ENCODE results near the gene UXT. TPM values are rescaled to one million over a fixed set of nuclear protein-coding genes. Genes with fewer than 3 reads are reported as not detected.
"Not testable (repeated sequence)": the region's sequence is repeated elsewhere in the genome, so short reads cannot be mapped to it uniquely, and the experiment has no call there.

Gene UXT
- total RNA-seq, 1 experiment from 2014 or later = 155 TPM

DNA sequence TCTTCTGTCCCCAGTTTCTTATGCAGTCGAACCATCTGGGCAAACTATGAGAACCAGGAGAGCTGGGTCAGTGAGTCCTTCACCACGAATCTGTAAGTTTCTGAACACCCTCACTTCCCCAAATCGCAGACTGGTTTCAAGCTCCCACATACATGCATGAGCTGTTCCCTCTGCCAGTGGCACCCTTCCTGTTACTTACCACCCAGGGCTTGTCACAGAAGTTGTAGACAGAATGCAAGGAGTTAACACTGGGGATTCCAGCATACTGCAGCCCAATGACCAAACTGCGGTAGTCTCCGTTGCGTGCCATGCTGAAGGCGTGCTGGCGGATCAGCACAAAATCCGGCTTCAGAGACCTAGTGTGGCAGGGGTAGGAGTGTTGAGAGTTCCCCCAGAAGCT lies 54.0 kb downstream of the UXT start:
- H3K9me3 ChIP-seq = no peaks in the 10 kb centered on the region
- H3K4me3 ChIP-seq = no peak overlapping the region
- no peak for DNase-seq
- no peaks in the 10 kb centered on the region for H3K36me3 ChIP-seq
- no peaks in the 10 kb centered on the region for H3K27me3 ChIP-seq

DNA sequence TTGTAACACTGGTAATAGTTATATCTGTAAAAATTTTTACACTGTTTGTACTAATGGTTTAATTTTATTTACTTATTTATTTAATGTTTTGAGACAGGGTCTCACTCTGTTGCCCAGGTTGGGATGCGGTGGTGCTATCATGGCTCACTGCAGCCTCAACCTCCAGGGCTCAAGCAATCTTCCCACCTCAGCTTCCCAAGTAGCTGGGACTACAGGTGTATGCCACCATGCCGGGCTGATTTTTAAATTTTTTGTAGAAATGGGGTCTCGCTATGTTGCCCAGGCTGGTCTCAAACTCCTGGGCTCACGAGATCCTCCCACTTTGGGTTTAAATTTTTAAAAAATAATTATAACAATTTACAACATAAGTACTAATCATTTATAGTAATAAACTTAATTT lies 55.9 kb downstream of the UXT start:
- H3K4me3 ChIP-seq, H3K27me3 ChIP-seq, DNase-seq, H3K9me3 ChIP-seq, H3K36me3 ChIP-seq: not testable (repeated sequence)

Other genes with a start within 250 kb of the UXT start
- 2.4 and 4.8 TPM in 2 replicates for gene ZNF41, start 176.0 kb downstream of the UXT start, total RNA-seq (2014; rRNA removed; shearing (Covaris generic); ENCODE audit: low replicate concordance)
- 2.0 and 9.3 TPM in 2 replicates for gene ARAF, start 98.0 kb downstream of the UXT start, total RNA-seq (2014; rRNA removed; shearing (Covaris generic); ENCODE audit: low replicate concordance)
- gene TIMP1, start 76.7 kb downstream of the UXT start, total RNA-seq (2014; rRNA removed; shearing (Covaris generic); ENCODE audit: low replicate concordance) = 162 and 333 TPM in 2 replicates
- gene SYN1, start 39.3 kb downstream of the UXT start, total RNA-seq (2014; rRNA removed; shearing (Covaris generic); ENCODE audit: low replicate concordance) = 0.26 TPM in 1 of 2 replicates, not detected in the other
- gene CFP, start 29.2 kb downstream of the UXT start, total RNA-seq (2014; rRNA removed; shearing (Covaris generic); ENCODE audit: low replicate concordance) = not detected in 2 replicates
- 33.2 and 39.4 TPM in 2 replicates for gene ELK1, start 8.6 kb downstream of the UXT start, total RNA-seq (2014; rRNA removed; shearing (Covaris generic); ENCODE audit: low replicate concordance)
- 1.6 and 4.3 TPM in 2 replicates for gene ZNF81, start 177.7 kb upstream of the UXT start, total RNA-seq (2014; rRNA removed; shearing (Covaris generic); ENCODE audit: low replicate concordance)